A549 (cell line): ENCODE measurements around the gene BBS10. TPM values are rescaled to one million over a fixed set of nuclear protein-coding genes. Genes with fewer than 3 reads are reported as not detected.

Source experiments
- ATAC-seq, 2 experiments: fragments of 200-7000 bp in 1 of 2; fragments of >200 bp in 1 of 2; cut with Nextera tagmentation in 1 of 2; cut with Tn5 transposase in 1 of 2; 3 replicates each; pipeline versions ENCODE4 v1.8.0 to v1.9.1; 2018 to 2020; ENCODE audit warnings: mild to moderate bottlenecking in 1 of 2, moderate library complexity in 1 of 2
- CTCF ChIA-PET: fragments of 300-600 bp; sonication (Branson Sonifier 250); formaldehyde crosslinking; extraction: SDS; loops from one replicate; lab custom pipeline; 2021; ENCODE audit warnings: antibody characterized with exemption, inconsistent platforms; lab: Yijun Ruan, JAX
- POLR2A ChIA-PET: fragments of 350-600 bp; formaldehyde crosslinking; extraction: SDS; loops from one replicate; lab custom pipeline; 2021; ENCODE audit warnings: antibody characterized with exemption, inconsistent platforms; lab: Yijun Ruan, JAX
- DNase-seq, 2 experiments: peaks; one replicate each; pipeline versions ENCODE4 v3.0.0 to v3.0.0-alpha.2; 2011 to 2016; ENCODE audit warnings: low read depth in 1 of 2, low spot score in 1 of 2
- FAIRE-seq: peaks from 2 replicates; lab custom pipeline; 2011; peaks lifted over from hg19 to GRCh38; lab: Jason Lieb, UNC
- H3K27ac ChIP-seq, 2 experiments: fragments of >200 bp; sonication (Bioruptor Twin); formaldehyde crosslinking; 3 replicates each; pipeline ENCODE4 v1.5.1; 2016 to 2017
- H3K4me1 ChIP-seq: fragments of >200 bp; sonication (Bioruptor Twin); formaldehyde crosslinking; 3 replicates; pipeline ENCODE4 v1.6.1; 2016
- H3K4me2 ChIP-seq: fragments of >200 bp; sonication (Bioruptor Twin); formaldehyde crosslinking; 3 replicates; pipeline ENCODE4 v1.6.1; 2016
- H3K4me3 ChIP-seq: fragments of >200 bp; sonication (Bioruptor Twin); formaldehyde crosslinking; 3 replicates; pipeline ENCODE4 v1.5.1; 2016
- H3K9me3 ChIP-seq: fragments of >200 bp; sonication (Bioruptor Twin); formaldehyde crosslinking; 3 replicates; pipeline ENCODE4 v1.6.1; 2016
- BHLHE40 ChIP-seq: IDR thresholded peaks from 2 replicates; pipeline ENCODE4 v1.6.1; 2012; ENCODE audit warnings: low read depth, low read length, inconsistent platforms
- CBX2 ChIP-seq: fragments of 200-600 bp; sonication (generic); IDR thresholded peaks from 2 replicates; pipeline ENCODE4 v1.6.1; 2016; ENCODE audit warnings: low read depth, mild to moderate bottlenecking, borderline replicate concordance
- CTCF ChIP-seq: fragments of >200 bp; sonication (Bioruptor Twin); formaldehyde crosslinking; IDR thresholded peaks from 3 replicates; pipeline ENCODE4 v1.5.1; 2016
- E2F6 ChIP-seq: IDR thresholded peaks from 2 replicates; pipeline ENCODE4 v1.6.1; 2012; ENCODE audit warnings: low read depth, borderline replicate concordance
- EHMT2 ChIP-seq: fragments of 200-600 bp; sonication (generic); IDR thresholded peaks from 2 replicates; pipeline ENCODE4 v1.6.1; 2016; ENCODE audit warnings: antibody characterized with exemption, low read depth, mild to moderate bottlenecking, moderate library complexity
- ESRRA ChIP-seq: fragments of 150-350 bp; IDR thresholded peaks from 2 replicates; pipeline ENCODE4 v1.6.1; 2014; ENCODE audit warnings: mild to moderate bottlenecking, low read length, borderline replicate concordance
- FOSL2 ChIP-seq, 2 experiments: fragments of 450-650 bp in 1 of 2; fragments of >200 bp in 1 of 2; sonication (Bioruptor Twin) in 1 of 2; formaldehyde crosslinking; IDR thresholded peaks; 2 replicates each; pipeline versions ENCODE4 v1.5.0 to v1.6.1; 2016 to 2020; ENCODE audit warnings: mild to moderate bottlenecking in 1 of 2, moderate library complexity in 1 of 2
- HDAC2 ChIP-seq: fragments of 200-600 bp; sonication (generic); IDR thresholded peaks from 2 replicates; pipeline ENCODE4 v1.6.1; 2016
- HES2 ChIP-seq: fragments of >200 bp; sonication (Bioruptor Twin); formaldehyde crosslinking; IDR thresholded peaks from 2 replicates; pipeline ENCODE4 v1.6.1; 2016
- HOXA7 ChIP-seq: fragments of 250-450 bp; sonication (Bioruptor Pico); IDR thresholded peaks from 2 replicates; pipeline ENCODE4 v1.5.0; 2020; ENCODE audit warnings: mild to moderate bottlenecking, moderate library complexity
- HOXB13 ChIP-seq: fragments of 250-450 bp; sonication (Bioruptor Pico); IDR thresholded peaks from 2 replicates; pipeline ENCODE4 v1.5.0; 2020; ENCODE audit warnings: low read depth, mild to moderate bottlenecking, moderate library complexity
- JUNB ChIP-seq: fragments of >200 bp; sonication (Bioruptor Twin); formaldehyde crosslinking; IDR thresholded peaks from 2 replicates; pipeline ENCODE4 v1.6.1; 2016
- KDM1A ChIP-seq: fragments of 200-600 bp; sonication (generic); IDR thresholded peaks from 2 replicates; pipeline ENCODE4 v1.6.1; 2016; ENCODE audit warnings: low read depth, mild to moderate bottlenecking
- KDM5A ChIP-seq: fragments of 200-600 bp; sonication (generic); IDR thresholded peaks from 2 replicates; pipeline ENCODE4 v1.6.1; 2016; ENCODE audit warnings: antibody characterized with exemption, mild to moderate bottlenecking
- MAFK ChIP-seq: fragments of 450-650 bp; IDR thresholded peaks from 2 replicates; pipeline ENCODE4 v1.6.1; 2014; ENCODE audit not compliant: partially characterized antibody
- MAX ChIP-seq: IDR thresholded peaks from 2 replicates; pipeline ENCODE4 v1.6.1; 2012
- MYC ChIP-seq: IDR thresholded peaks from 2 replicates; pipeline ENCODE4 v1.6.1; 2012; ENCODE audit warnings: mild to moderate bottlenecking, inconsistent platforms, low read length, improper control_type of control experiment, borderline replicate concordance
- PHF8 ChIP-seq: fragments of 200-600 bp; sonication (generic); IDR thresholded peaks from 2 replicates; pipeline ENCODE4 v1.6.1; 2016; ENCODE audit warnings: low read depth, mild to moderate bottlenecking, antibody characterized with exemption, moderate library complexity, borderline replicate concordance
- RAD21 ChIP-seq, 2 experiments: fragments of >200 bp in 1 of 2; sonication (Bioruptor Twin) in 1 of 2; formaldehyde crosslinking in 1 of 2; IDR thresholded peaks in 1 of 2; conservative IDR thresholded peaks in 1 of 2; 2 replicates in 1 of 2; 3 replicates in 1 of 2; pipeline ENCODE4 v1.6.1; 2012 to 2018; ENCODE audit warnings: inconsistent platforms in 1 of 2
- RNF2 ChIP-seq: fragments of 200-600 bp; sonication (generic); IDR thresholded peaks from 2 replicates; pipeline ENCODE4 v1.6.1; 2016; ENCODE audit warnings: low read depth, mild to moderate bottlenecking, antibody characterized with exemption, moderate library complexity, borderline replicate concordance
- TP53 ChIP-seq: fragments of 250-450 bp; sonication (Bioruptor Pico); IDR thresholded peaks from 2 replicates; pipeline ENCODE4 v1.5.0; 2021; ENCODE audit warnings: mild to moderate bottlenecking, moderate library complexity
- USF2 ChIP-seq: fragments of 450-650 bp; IDR thresholded peaks from 2 replicates; pipeline ENCODE4 v1.6.1; 2014; ENCODE audit warnings: antibody characterized with exemption
- WGBS: methylation state at CpG from one replicate; pipeline ENCODE4 v1.1.6; 2017; ENCODE audit errors: missing lambda C conversion rate; 5-methylcytosine and 5-hydroxymethylcytosine counted together
- polyA plus RNA-seq, 4 experiments: library from polyadenylated mRNA; depleted of rRNA in 3 of 4; stranded (reverse); fragments of >200 nt; fragmentation: RNase III in 1 of 4; extraction: RNeasy Plus Mini Kit Qiagen cat#74134 plus additional on column Dnase treatment in 1 of 4; gene quantifications; 2 replicates in 3 of 4; 3 replicates in 1 of 4; pipeline ENCODE4 v1.2.3, GENCODE V29; 2011 to 2017

Gene BBS10
- polyA plus RNA-seq, 2 of the 4 experiments (the other 2 are of a cell fraction) = 8.0 to 15.1 TPM

GRCh38 chr12:76345569-76345968 lies 2.6 kb downstream of the BBS10 start:
- DNase-seq = no peak
- no peak overlapping the region for H3K4me2 ChIP-seq
- TF ChIP-seq EHMT2 (no peak), ESRRA (no peak), MAFK (no peak), HOXA7 (CRISPR knock-in tag) (no peak), CBX2 (no peak), PHF8 (no peak), KDM1A (no peak), MAX (no peak), RAD21 (conservative IDR thresholded peaks at IDR 0.05 in 1 of 2, IDR thresholded peaks at IDR 0.05 in 1 of 2) (no peak), E2F6 (no peak), JUNB (no peak), MYC (no peak), KDM5A (no peak), HOXB13 (CRISPR knock-in tag) (no peak), RNF2 (no peak)
- H3K27ac ChIP-seq = no peak overlapping the region
- POLR2A ChIA-PET = interaction anchor here (1.1 kb wide), 1 partner anchor 261 kb away, joined by 3 read pairs; the partner anchor contains the start of gene NAP1L1
- 93% methylated on average over 1 of the region's 1 CpG for WGBS
- H3K4me3 ChIP-seq = no peak overlapping the region
- no peaks in the 10 kb centered on the region for H3K9me3 ChIP-seq
- CTCF ChIA-PET = interaction anchor here (0.7 to 1.3 kb wide), 4 partner anchors 14 to 820 kb away, joined by 3 to 7 read pairs (median 4); no protein-coding TSS in a partner anchor
- H3K4me1 ChIP-seq = peaks cover 15% of the 10 kb centered on the region; the same call in 2 of the 3 replicates
- no peak for FAIRE-seq
- no peak for ATAC-seq

GRCh38 chr12:76341436-76342030 lies 6.7 kb downstream of the BBS10 start:
- TF ChIP-seq BHLHE40 (no peak), FOSL2 (IDR thresholded peaks at IDR 0.05) (no peak), FOSL2 (CRISPR knock-in tag; IDR thresholded peaks at IDR 0.05) (0 out of 2 replicates have a peak, but pooled peaks have one; percentile 15)
- TF ChIP-seq, all 56 proteins: peak for 1
- ATAC-seq (0 out of 6 replicates have a peak, but pooled peaks of 1 of the 2 experiments have one; percentile 39), DNase-seq (no peak), FAIRE-seq (no peak)
- Histone ChIP-seq H3K4me2 (no peak overlapping the region), H3K4me1 (peaks cover 2% of the 10 kb centered on the region; the same call in 2 of the 3 replicates), H3K4me3 (no peak overlapping the region), H3K27ac (no peak overlapping the region), H3K9me3 (no peaks in the 10 kb centered on the region)
- WGBS = 68% methylated on average over 5 of the region's 5 CpGs
- ChIA-PET POLR2A (no interaction called here), CTCF (interaction anchor here (1.4 to 1.9 kb wide), 3 partner anchors 12 to 14 kb away, joined by 3 to 4 read pairs (median 4); no protein-coding TSS in a partner anchor)

GRCh38 chr12:76340680-76341435 lies 7.4 kb downstream of the BBS10 start:
- H3K4me1 ChIP-seq = no peaks in the 10 kb centered on the region; the same call in 2 of the 3 replicates
- 72% methylated on average over 9 of the region's 9 CpGs for WGBS
- ATAC-seq = no peak; a peak in 1 of 6 replicates
- H3K9me3 ChIP-seq = no peaks in the 10 kb centered on the region
- no peak overlapping the region for H3K27ac ChIP-seq
- ChIA-PET POLR2A (no interaction called here), CTCF (interaction anchor here (1.2 to 1.9 kb wide), 2 partner anchors 11 to 13 kb away, joined by 4 read pairs; no protein-coding TSS in a partner anchor)
- no peak for DNase-seq
- no peak overlapping the region for H3K4me2 ChIP-seq
- no peak overlapping the region for H3K4me3 ChIP-seq
- FAIRE-seq = no peak
- TF ChIP-seq HES2 = no peak
- TF ChIP-seq USF2 = no peak
- no peak for TF ChIP-seq TP53 (CRISPR knock-in tag)
- no peak for TF ChIP-seq RNF2
- no peak for TF ChIP-seq FOSL2 (IDR thresholded peaks at IDR 0.05)
- no peak for TF ChIP-seq FOSL2 (CRISPR knock-in tag; IDR thresholded peaks at IDR 0.05)
- no peak for TF ChIP-seq CTCF
- TF ChIP-seq MYC = no peak
- TF ChIP-seq HDAC2 = no peak
- TF ChIP-seq MAX = no peak
